Skeletal muscle tissue (tissue), 4 donors: ENCODE results near the gene MFAP2. TPM values are rescaled to one million over a fixed set of nuclear protein-coding genes. Genes with fewer than 3 reads are reported as not detected.
"Not testable (repeated sequence)": the region's sequence is repeated elsewhere in the genome, so short reads cannot be mapped to it uniquely, and the experiment has no call there.

Experiments
- H3K27ac ChIP-seq: one replicate; pipeline ENCODE4 v1.7.0; 2013; ENCODE audit warnings: mild to moderate bottlenecking, low read depth, low read length, inconsistent platforms
- H3K27me3 ChIP-seq, 3 donors: one replicate each; pipeline ENCODE4 v1.7.0; 2013; ENCODE audit warnings: low read length in 3 of 3; ENCODE audit not compliant: control insufficient read depth in 3 of 3, insufficient read depth in 3 of 3
- H3K36me3 ChIP-seq, 3 donors: one replicate each; pipeline ENCODE4 v1.7.0; 2013; ENCODE audit warnings: low read length in 3 of 3; ENCODE audit not compliant: control insufficient read depth in 3 of 3, insufficient read depth in 3 of 3
- H3K4me1 ChIP-seq, 3 donors: one replicate each; pipeline ENCODE4 v1.7.0; 2013; ENCODE audit warnings: low read length in 3 of 3, mild to moderate bottlenecking in 3 of 3; ENCODE audit not compliant: control insufficient read depth in 3 of 3, insufficient read depth in 3 of 3
- H3K4me3 ChIP-seq, 3 donors: one replicate each; pipeline ENCODE4 v1.7.0; 2013; ENCODE audit warnings: low read length in 3 of 3
- H3K9ac ChIP-seq, 3 donors: one replicate each; pipeline ENCODE4 v1.7.0; 2013; ENCODE audit warnings: low read length in 3 of 3, mild to moderate bottlenecking in 3 of 3, moderate library complexity in 2 of 3, low read depth in 1 of 3
- H3K9me3 ChIP-seq, 3 donors: one replicate each; pipeline ENCODE4 v1.7.0; 2013; ENCODE audit warnings: low read length in 3 of 3; ENCODE audit not compliant: control insufficient read depth in 3 of 3
- total RNA-seq: library from RNA; depleted of rRNA; stranded (reverse); fragments of >200 nt; gene quantifications from one replicate; pipeline ENCODE4 v1.2.3, GENCODE V29; 2014
- donor health status: Osteomylitis.

The MFAP2 gene
- total RNA-seq, 1 donor from 2014 or later: 19.8 TPM

- Histone ChIP-seq H3K9me3 (no peaks in the 10 kb centered on the region), H3K27me3 (no peaks in the 10 kb centered on the region), H3K36me3 (peaks cover 17 to 23% (median 21%) of the 10 kb centered on the region in 3 donors), H3K4me3 (no peak overlapping the region), H3K9ac (no peak overlapping the region), H3K4me1 (no peaks in the 10 kb centered on the region), H3K27ac (no peak overlapping the region)
These were observed 41.8 kb downstream of the MFAP2 start for GRCh38 chr1:16938351-16939321.

DNA sequence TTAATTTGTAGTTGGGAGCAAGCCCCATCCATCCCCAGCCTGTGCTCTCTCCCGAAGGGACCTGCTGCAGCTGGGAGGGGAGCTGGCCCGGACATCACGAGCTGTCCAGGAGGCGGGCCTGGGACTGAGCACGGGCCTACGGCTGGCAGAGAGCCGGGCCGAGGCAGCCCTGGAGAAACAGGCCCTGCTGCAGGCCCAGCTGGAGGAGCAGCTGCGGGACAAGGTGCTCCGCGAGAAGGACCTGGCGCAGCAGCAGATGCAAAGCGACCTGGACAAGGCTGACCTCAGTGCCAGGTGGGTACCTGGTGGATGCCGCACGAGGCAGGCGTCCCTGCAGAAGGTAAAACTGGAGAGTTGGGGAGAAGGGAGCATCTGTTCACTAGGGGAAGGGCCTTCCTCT lies 43.8 kb downstream of the MFAP2 start:
- not testable (repeated sequence) for H3K4me1 ChIP-seq, H3K27me3 ChIP-seq, H3K9me3 ChIP-seq, H3K27ac ChIP-seq, H3K4me3 ChIP-seq
- Histone ChIP-seq H3K36me3 (peaks cover 13 to 28% (median 20%) of the 10 kb centered on the region in 3 donors), H3K9ac (peak overlapping the region in 1 of 3 donors; percentile 8)

DNA sequence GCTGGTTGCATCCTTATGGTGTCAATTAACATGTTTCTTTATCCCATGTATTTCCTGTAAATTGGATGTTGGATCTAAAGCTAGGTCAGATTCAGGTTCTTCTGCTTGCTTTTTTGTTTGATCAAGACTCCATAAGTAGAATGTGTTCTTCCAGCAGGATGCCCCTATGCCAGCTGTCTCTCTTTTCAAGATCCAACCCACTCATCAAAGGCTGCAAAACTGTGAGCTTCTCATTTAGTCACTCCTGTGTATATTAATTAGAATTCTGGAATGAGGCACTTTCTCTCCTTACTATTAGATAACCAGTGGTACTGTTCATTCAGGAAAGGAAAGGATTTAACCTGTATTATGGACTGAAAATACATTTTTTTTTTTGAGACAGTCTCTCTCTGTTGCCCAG lies 46.5 kb downstream of the MFAP2 start:
- not testable (repeated sequence) for H3K27ac ChIP-seq, H3K4me1 ChIP-seq, H3K9me3 ChIP-seq, H3K27me3 ChIP-seq, H3K9ac ChIP-seq, H3K4me3 ChIP-seq
- peaks cover 16 to 37% (median 29%) of the 10 kb centered on the region in 3 donors for H3K36me3 ChIP-seq

DNA sequence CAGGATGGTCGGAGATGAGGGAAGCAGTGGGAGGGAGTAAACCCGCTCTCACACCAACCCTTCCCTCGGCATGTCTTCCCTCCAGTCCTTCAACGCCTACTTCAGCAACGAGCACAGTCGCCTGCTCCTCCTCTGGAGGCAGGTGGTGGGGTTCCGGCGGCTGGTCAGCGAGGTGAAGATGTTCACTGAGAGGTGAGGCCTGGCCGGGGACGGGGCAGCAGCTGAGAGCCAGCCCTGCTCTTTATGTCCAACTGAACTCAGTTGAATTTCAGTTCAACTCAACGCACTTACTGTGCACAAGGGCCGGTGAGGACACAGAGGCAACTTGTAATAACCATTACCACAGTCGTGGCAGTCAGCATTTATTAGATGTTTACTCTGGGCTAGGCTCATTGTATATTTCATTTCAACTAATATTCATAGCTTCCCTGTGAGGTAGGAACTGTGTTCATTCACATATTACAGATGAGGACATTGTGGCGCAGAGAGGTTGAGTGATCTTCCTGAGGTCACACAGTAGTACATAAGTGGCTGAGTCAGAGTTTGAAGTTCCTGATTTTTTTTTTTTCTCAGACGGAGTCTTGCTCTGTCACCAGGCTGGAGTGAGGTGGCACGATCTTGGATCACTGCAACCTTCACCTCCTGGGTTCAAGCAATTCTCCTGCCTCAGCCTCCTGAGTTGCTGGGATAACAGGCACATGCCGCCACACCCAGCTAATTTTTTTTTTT lies 49.0 kb downstream of the MFAP2 start:
- not testable (repeated sequence) for H3K27ac ChIP-seq
- H3K36me3 ChIP-seq: peaks cover 7 to 23% (median 15%) of the 10 kb centered on the region in 3 donors

GRCh38 chr1:16929146-16930041 lies 51.0 kb downstream of the MFAP2 start:
- H3K4me3 ChIP-seq, H3K9me3 ChIP-seq, H3K27ac ChIP-seq, H3K4me1 ChIP-seq, H3K27me3 ChIP-seq, H3K9ac ChIP-seq: not testable (repeated sequence)
- peaks cover 6 to 18% (median 13%) of the 10 kb centered on the region in 3 donors for H3K36me3 ChIP-seq

More for the DNA sequence above, 49.0 kb downstream of the MFAP2 start:
- not testable (repeated sequence) for H3K4me1 ChIP-seq, H3K4me3 ChIP-seq, H3K9me3 ChIP-seq, H3K27me3 ChIP-seq, H3K9ac ChIP-seq

DNA sequence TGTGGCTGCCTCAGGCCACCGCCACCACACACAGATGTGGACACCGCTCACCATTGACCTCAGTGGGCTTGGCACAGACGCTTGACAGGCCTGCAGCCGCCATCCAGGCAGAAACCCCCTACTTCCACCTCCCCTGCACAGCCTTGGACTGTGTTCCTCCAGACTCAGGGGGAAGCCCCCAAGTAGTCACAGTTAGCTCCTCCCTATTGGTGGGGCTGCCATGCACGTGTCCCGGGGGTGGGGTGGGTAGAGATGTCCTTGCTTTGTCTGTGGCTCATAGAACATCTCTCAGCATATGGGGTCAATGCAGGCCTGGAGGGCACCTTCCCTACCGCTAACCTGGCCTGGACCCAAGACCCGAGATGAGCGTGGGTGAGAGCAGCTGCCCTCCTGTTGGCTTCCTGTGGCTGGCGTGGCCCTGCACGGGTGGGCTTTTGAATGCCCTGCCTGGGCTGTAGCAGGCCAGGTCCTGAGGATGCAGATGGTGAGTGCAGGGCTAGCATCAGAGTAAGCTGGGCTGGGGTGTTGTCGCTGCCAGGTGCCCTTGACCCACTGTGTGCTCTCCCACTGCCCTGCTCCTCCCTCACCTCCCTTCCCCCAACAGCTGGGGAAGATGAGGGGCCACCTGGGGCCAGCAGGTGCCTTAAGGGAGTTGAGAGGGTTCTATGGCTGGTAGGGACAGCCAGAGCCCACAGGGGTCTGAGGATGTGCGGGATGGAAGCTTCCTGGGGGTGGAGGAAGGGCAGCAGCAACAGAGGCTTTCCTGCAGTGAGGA lies 52.5 kb downstream of the MFAP2 start:
- no peak overlapping the region for H3K4me3 ChIP-seq
- H3K4me1 ChIP-seq: peaks cover 0 to 5% (median 0%) of the 10 kb centered on the region in 3 donors
- no peaks in the 10 kb centered on the region for H3K9me3 ChIP-seq

DNA sequence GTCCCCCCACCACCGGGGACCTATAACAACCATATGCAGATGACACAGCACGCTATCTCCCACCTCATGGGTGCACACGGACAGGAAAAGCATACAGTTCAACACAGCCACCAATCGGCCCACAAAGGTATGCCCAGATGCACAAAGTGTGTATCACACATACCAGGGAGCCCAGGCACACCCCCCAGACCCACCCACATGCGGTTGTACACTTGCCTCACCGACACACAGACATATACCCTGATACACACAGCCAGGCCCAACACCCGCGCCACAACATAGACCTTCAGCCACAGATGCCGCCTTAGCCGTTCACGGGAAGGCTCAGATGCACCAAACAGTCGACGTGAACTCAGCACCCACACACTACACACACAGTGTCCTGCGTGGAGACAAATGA lies 53.2 kb downstream of the MFAP2 start:
- Histone ChIP-seq H3K36me3 (peaks cover 8 to 14% (median 9%) of the 10 kb centered on the region in 3 donors), H3K4me1 (peaks cover 0 to 5% (median 0%) of the 10 kb centered on the region in 3 donors), H3K4me3 (no peak overlapping the region), H3K27ac (no peak overlapping the region), H3K9ac (peak overlapping the region in 1 of 3 donors; percentile 16), H3K27me3 (peaks cover 0 to 21% (median 0%) of the 10 kb centered on the region in 3 donors), H3K9me3 (no peaks in the 10 kb centered on the region)

More for the DNA sequence above, 52.5 kb downstream of the MFAP2 start:
- Histone ChIP-seq H3K36me3 (peaks cover 8 to 18% (median 13%) of the 10 kb centered on the region in 3 donors), H3K9ac (peak overlapping the region in 1 of 3 donors; percentile 16), H3K27me3 (peaks cover 0 to 17% (median 0%) of the 10 kb centered on the region in 3 donors), H3K27ac (no peak overlapping the region)

DNA sequence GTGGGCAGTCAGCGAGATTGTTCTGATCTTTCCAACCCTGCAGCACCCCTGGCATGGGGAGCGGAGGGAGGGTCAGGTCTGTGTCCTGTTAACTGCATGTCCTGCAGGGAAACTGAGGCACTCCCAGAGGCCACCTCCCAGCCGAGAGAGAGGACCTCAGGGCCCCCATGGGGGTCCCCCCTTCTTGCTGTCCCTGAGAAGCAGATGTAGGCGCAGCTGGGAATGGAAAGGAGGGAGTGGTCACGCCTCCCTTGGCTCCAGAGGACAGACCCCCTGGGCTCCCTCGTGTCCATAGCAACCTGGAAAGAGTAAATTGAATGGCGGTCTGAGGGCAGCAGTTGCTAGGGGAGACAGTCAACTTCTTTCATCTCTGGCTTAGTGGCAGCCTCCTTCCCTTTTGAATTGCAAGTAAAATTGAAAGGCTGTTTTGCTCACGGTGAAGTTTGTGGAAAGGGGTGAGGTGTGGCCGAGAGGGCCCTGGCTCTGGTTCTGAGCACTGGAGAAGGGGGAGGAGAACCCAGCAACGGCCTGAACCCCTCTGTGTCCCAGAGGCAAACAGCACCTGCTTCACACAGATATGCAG lies 53.8 kb downstream of the MFAP2 start:
- H3K36me3 ChIP-seq: peaks cover 8 to 13% (median 8%) of the 10 kb centered on the region in 3 donors
- H3K9ac ChIP-seq: peak overlapping the region in 1 of 3 donors; percentile 45
- peaks cover 3 to 10% (median 3%) of the 10 kb centered on the region in 3 donors for H3K4me1 ChIP-seq
- no peak overlapping the region for H3K27ac ChIP-seq
- peaks cover 0 to 21% (median 1%) of the 10 kb centered on the region in 3 donors for H3K27me3 ChIP-seq
- H3K4me3 ChIP-seq: no peak overlapping the region
- no peaks in the 10 kb centered on the region for H3K9me3 ChIP-seq
